BE2C (cell line): Measurements from ENCODE around the gene SPACA9. TPM values are rescaled to one million over a fixed set of nuclear protein-coding genes. Genes with fewer than 3 reads are reported as not detected.

ENCODE experiments used
- DNase-seq: peaks from one replicate; pipeline ENCODE4 v3.0.0-alpha.2; 2020
- H3K27me3 ChIP-seq: fragments of 250-450 bp; sonication (Bioruptor Pico); 2 replicates; pipeline ENCODE4 v1.5.1; 2020; ENCODE audit warnings: mild to moderate bottlenecking
- H3K36me3 ChIP-seq: fragments of 250-450 bp; sonication (Bioruptor Pico); 2 replicates; pipeline ENCODE4 v1.5.1; 2020; ENCODE audit warnings: mild to moderate bottlenecking
- H3K4me1 ChIP-seq: fragments of 250-450 bp; sonication (Bioruptor Pico); 2 replicates; pipeline ENCODE4 v1.5.1; 2020
- H3K4me3 ChIP-seq: 2 replicates; pipeline ENCODE4 v1.5.1; 2011; ENCODE audit warnings: low read depth, low read length
- H3K9me3 ChIP-seq: fragments of 250-450 bp; sonication (Bioruptor Pico); 2 replicates; pipeline ENCODE4 v1.5.1; 2020
- polyA plus RNA-seq: library from polyadenylated mRNA; unstranded; fragments of >200 nt; gene quantifications from one replicate; pipeline ENCODE4 v1.2.1, GENCODE V29; 2012; ENCODE audit warnings: low read depth, missing spikeins; ENCODE audit not compliant: insufficient read length, insufficient read depth
- TF ChIP-seq, protein P1 (sequence below): IDR thresholded peaks from 2 replicates; pipeline ENCODE4 v1.5.1; 2012; ENCODE audit warnings: mild to moderate bottlenecking, low read depth, low read length

SPACA9 gene
- 2.2 TPM for polyA plus RNA-seq

DNA sequence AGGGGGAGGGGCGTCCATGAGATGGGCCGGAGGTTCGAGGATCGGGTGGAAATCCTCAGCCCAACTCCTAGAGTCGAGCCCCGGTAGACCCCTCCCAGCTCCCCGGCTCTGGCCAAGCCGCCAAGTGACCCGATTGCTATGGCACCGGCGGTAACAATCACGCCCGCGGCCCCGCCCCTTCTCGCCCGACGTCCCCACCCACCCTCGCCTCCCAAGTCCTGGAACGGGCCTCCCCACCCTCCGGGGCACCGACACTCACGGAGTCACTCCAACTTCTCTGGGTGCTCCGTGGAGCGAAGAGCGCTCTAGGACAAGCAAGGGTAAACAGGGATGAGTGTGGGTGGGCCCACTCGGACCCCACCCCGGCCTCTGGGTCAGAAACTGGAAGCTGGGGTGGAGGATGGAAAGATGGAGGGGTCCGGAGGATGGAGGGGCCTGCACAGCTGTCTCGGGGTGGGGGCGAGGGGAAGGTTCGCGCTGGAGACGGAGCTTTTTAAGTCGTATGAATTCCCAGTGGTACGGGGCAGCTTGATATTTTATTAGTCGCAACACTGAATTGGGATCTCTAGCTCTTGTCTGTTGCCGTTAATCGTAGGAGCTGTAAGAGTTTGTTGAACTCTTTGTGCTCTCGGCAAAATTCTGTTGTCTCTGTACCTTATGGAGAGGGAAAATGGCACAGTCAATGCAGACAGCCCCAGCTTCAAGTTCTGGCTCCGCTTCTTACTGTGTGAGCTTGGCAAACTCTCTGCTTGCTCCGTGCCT lies at the start of gene SPACA9:
Gene SPACA9 (plus strand): TSS at position 204 of the 762 bp plus-strand sequence. CDS start 5,050 bp downstream, outside the sequence.
- TF ChIP-seq, protein P1, sequence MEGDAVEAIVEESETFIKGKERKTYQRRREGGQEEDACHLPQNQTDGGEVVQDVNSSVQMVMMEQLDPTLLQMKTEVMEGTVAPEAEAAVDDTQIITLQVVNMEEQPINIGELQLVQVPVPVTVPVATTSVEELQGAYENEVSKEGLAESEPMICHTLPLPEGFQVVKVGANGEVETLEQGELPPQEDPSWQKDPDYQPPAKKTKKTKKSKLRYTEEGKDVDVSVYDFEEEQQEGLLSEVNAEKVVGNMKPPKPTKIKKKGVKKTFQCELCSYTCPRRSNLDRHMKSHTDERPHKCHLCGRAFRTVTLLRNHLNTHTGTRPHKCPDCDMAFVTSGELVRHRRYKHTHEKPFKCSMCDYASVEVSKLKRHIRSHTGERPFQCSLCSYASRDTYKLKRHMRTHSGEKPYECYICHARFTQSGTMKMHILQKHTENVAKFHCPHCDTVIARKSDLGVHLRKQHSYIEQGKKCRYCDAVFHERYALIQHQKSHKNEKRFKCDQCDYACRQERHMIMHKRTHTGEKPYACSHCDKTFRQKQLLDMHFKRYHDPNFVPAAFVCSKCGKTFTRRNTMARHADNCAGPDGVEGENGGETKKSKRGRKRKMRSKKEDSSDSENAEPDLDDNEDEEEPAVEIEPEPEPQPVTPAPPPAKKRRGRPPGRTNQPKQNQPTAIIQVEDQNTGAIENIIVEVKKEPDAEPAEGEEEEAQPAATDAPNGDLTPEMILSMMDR, result no peak
- Histone ChIP-seq H3K9me3 (no peaks in the 10 kb centered on the region), H3K4me3 (peak within 1 kb of the TSS; percentile 99), H3K4me1 (no peaks in the 10 kb centered on the region), H3K27me3 (no peaks in the 10 kb centered on the region), H3K36me3 (no peaks in the 10 kb centered on the region; the same call in 1 of the 2 replicates)
- peak; percentile 63 for DNase-seq

DNA sequence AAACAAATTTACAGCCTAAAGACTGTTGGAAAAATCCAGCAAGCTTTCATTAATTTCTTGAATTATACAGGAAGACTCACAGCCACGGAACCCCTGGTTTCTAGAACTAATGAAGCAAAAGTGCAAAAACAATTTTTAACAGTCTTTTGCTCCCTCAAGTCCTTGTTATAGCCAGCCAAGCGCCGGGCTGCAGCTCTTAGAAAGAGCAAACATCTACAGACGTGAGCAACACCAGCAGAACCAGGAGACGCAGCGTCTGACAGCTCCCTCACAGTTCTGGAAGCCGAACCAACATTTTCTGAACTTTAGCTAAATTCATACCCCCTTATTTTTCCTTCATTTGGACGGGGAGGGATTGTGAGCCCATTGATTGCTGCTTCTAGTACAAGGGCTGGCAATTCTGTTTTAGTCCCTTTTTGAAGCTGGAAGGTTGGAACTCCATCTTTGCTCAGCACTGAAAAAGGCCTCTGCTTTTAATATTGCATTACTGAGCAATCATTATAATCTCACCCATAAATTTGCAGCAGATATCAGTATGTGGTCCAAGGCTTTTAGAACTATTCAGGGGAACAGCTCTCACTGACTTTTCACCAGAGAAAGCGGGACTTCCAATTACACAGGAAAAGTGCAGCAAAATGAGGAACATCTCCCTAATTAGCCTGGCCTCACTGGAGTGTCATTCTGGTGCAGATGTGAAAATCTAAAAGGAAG lies 46.4 kb upstream of the SPACA9 start:
- Histone ChIP-seq H3K27me3 (no peaks in the 10 kb centered on the region; the same call in 1 of the 2 replicates), H3K36me3 (no peaks in the 10 kb centered on the region), H3K4me3 (no peak overlapping the region), H3K9me3 (no peaks in the 10 kb centered on the region), H3K4me1 (peaks cover 5% of the 10 kb centered on the region)
- DNase-seq, result no peak
- TF ChIP-seq, protein P1, result no peak

DNA sequence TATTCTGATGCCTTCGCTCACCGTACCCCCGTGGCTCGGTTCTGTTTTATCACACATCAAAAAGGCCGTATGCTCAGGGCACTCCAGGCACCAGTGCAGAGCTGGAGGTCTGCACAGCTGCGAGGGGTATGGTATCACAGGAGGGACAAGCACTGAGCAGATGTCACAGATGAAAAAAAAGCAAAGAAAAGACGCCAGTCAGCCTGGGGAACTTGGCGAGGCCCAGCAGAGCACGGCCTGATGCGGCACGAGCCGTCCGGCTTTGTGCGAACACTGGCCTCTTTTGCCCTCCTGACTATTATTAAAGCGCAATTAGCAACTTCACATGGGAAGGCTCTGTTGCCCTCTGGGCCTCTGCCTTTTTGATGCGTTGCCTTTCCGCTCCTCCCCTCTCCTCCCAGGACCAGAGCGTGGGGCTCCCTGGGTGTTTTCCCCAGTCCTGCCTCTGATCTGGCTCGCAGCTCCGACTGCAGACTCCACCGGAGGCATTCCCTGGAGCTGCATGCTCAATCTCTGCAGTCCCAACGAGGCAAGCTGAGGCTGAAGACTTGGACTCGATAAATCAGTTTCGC lies 45.1 kb upstream of the SPACA9 start:
- H3K4me3 ChIP-seq, result no peak overlapping the region
- peaks cover 5% of the 10 kb centered on the region for H3K4me1 ChIP-seq
- no peaks in the 10 kb centered on the region for H3K36me3 ChIP-seq
- peak; percentile 42 for DNase-seq
- H3K9me3 ChIP-seq, result no peaks in the 10 kb centered on the region
- no peaks in the 10 kb centered on the region; the same call in 1 of the 2 replicates for H3K27me3 ChIP-seq
- TF ChIP-seq, protein P1, result no peak

DNA sequence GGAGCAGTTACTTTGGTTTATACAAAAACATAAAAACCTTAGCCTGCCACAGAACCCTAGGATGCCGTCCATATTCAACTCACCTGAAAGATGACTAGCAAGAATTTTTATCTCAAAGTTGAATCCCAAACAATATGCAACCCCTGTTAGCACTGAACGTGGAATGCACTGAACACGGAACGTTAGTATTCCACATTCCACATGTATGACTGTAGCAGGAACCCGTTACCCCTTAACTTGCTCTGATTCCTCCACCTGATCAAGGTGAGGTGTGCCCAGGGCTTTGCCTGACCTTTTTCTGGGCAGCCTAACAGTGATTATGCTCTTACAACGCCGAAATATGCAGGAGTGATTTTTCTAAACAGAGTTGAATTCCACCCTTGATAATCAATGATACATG lies 44.4 kb upstream of the SPACA9 start:
- H3K9me3 ChIP-seq, result no peaks in the 10 kb centered on the region
- no peak for DNase-seq
- TF ChIP-seq, protein P1, result no peak
- H3K27me3 ChIP-seq, result no peaks in the 10 kb centered on the region; the same call in 1 of the 2 replicates
- H3K4me3 ChIP-seq, result no peak overlapping the region
- H3K36me3 ChIP-seq, result no peaks in the 10 kb centered on the region
- peaks cover 5% of the 10 kb centered on the region for H3K4me1 ChIP-seq

DNA sequence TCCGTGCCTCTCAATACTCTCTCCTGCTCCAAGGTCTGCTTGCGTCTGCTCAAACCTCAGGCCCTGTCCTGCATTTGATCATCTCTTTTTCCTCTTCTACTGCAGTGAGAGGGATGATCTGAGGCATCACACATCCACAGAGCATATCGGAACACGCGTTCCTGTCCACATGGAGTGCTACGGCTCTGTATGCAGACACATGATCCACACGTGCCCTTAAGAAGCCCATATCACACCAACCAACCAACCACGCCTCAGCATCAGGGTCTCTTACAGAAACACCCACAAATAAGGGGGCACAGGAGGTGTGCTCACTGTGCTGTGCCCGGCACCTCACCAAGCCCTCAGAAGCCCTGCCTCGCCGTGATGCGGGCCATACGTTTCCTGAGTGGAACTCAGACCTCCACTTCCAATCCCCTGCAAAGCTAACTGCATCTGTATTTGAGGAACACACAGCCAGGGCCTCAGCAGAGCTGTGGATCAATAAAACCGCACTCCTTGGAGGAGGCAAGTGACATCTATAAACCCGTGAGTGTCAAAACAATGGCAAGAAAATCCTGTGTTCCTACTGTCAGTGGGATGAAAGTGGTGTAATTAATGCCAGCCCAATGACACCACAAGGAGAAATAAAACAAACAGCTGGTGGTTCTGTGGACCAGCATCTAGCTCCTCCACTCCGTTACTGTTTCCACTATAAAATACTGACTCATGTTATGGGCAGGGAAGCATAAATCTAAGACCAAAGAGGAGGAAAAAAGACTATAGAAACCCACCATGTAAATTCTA lies 41.0 kb upstream of the SPACA9 start:
- no peaks in the 10 kb centered on the region; the same call in 1 of the 2 replicates for H3K9me3 ChIP-seq
- H3K4me3 ChIP-seq, result no peak overlapping the region
- TF ChIP-seq, protein P1, result no peak
- peaks cover 5% of the 10 kb centered on the region for H3K4me1 ChIP-seq
- H3K27me3 ChIP-seq, result no peaks in the 10 kb centered on the region
- DNase-seq, result no peak
- no peaks in the 10 kb centered on the region for H3K36me3 ChIP-seq
